VCaP (cell line): ENCODE measurements around the gene CORT.

Experiments
- H3K27ac ChIP-seq: fragments of 450-650 bp; 2 replicates; pipeline ENCODE4 v1.5.1; 2017
- CTCF ChIP-seq: fragments of 450-650 bp; conservative IDR thresholded peaks from 2 replicates; pipeline ENCODE4 v1.5.1; 2017; ENCODE audit warnings: mild to moderate bottlenecking, moderate library complexity

The CORT gene

GRCh38 chr1:10472220-10473144 lies 22.7 kb downstream of the CORT start, which contains the start of gene DFFA:
DFFA (minus strand) TSS chr1:10472529; CDS start chr1:10472458, 71 bp downstream.
- TF ChIP-seq CTCF, result no peak
- peak within 1 kb of the TSS; percentile 72 for H3K27ac ChIP-seq

GRCh38 chr1:10473145-10473765 lies 23.4 kb downstream of the CORT start:
- TF ChIP-seq CTCF, result no peak
- peak overlapping the region; percentile 72 for H3K27ac ChIP-seq

GRCh38 chr1:10474309-10474612 lies 24.4 kb downstream of the CORT start:
- H3K27ac ChIP-seq, result peak overlapping the region; percentile 85

DNA sequence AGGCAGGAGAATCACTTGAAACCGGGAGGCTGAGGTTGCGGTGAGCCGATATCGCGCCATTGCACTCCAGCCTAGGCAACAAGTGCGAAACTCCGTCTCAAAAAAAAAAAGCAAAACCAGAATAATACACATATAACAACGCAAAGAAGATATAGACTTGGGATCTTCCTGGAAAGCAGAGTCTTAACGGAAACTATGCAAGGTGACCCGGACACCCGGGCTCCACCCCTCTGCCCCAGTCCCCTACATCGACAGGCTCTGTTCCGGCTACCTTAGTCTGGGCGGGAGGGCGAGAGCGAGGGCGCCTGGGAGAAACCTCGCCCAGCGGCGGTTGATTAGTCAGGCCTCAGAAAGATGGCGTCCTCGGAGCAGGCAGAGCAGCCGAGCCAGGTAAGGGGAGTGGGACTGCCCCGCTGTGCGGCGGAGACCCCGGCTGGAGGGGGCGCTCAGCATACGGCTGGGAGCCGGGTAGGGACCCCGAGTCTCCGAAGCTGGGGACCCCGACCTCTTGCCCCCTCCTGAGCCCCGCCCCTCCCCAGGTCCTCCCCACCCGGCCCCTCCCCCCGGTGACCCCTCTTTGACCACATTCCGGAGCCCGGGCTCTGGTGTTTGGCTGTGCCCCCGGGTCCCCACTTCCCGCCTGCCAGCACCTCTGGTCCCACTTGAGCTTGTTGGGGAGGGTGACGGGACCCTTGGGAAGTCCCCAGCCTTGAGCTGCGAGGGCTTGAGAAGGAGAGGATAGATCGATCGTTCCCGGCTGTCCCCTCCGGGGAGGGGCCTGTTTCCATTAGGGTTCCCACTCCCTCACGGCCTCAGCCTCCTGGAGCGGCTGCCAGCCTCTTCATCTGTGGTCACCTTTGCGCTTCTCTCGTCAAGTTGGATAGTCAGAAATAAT lies 25.0 kb downstream of the CORT start, which contains the start of gene PEX14:
Gene PEX14 (plus strand): TSS at position 338 of the 895 bp plus-strand sequence. CDS start 17 bp downstream, at position 355.
- no peak for TF ChIP-seq CTCF
- H3K27ac ChIP-seq, result peak within 1 kb of the TSS; percentile 85

DNA sequence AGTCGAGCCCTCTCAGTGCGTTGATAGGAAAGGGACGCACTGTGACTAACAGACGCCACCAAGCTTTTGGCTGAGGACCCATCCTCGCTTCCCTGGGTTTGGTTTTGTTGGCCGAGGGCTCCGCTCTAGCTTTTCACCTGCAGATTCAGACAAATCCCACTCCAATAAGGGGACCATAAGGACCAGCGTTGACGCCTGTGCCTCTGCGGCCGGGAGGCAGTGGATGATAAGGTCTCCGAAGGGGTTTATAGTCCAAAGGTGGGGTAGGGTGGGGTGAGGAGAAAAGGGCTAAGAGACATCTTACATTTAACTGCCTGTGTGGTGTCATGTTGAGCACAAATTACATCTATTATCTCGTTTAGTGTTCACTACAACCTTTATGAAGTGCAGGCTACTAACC lies 25.7 kb downstream of the CORT start:
- TF ChIP-seq CTCF, result no peak
- H3K27ac ChIP-seq, result peak overlapping the region; percentile 85

DNA sequence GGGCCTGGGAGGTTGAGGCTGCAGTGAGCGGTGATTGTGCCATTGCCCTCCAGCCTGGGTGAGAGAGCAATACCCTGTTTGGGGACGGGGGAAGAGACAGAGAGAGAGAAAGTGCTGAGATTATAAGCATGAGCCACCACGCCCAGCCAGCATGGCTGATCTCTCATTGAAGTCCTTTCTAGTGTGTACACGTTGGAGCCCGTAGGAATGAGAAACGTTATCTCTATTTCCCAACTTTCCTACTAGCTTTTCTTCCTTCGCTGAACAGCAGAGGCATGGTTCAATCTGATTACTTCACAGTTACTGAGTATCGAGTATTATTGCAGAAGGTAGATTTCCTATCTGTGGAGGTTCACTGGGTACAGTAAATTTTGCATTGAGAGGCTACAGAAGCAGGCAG lies 29.5 kb downstream of the CORT start:
- H3K27ac ChIP-seq, result no peak overlapping the region
- TF ChIP-seq CTCF, result no peak

- no peak for TF ChIP-seq CTCF
- no peak overlapping the region for H3K27ac ChIP-seq
These were observed 30.8 kb downstream of the CORT start for GRCh38 chr1:10480614-10481013.
